H4 (cell line): ENCODE results near the gene ZFR2. TPM values are rescaled to one million over a fixed set of nuclear protein-coding genes. Genes with fewer than 3 reads are reported as not detected.
"Not testable (repeated sequence)": the region's sequence is repeated elsewhere in the genome, so short reads cannot be mapped to it uniquely, and the experiment has no call there.

Source experiments
- DNase-seq: peaks from one replicate; pipeline ENCODE4 v3.0.0-alpha.2; 2015; ENCODE audit warnings: low spot score
- total RNA-seq: library from RNA; depleted of rRNA; stranded (reverse); fragments of >200 nt; shearing (Covaris generic); gene quantifications from 2 replicates; pipeline ENCODE4 v1.2.3, GENCODE V29; 2014; rRNA removed

Gene ZFR2
- not detected in 2 replicates for total RNA-seq

- DNase-seq, result no peak
These were observed at the start of gene ZFR2 for GRCh38 chr19:3868770-3869456. Gene ZFR2, minus strand, starts transcription at chr19:3869038. Its CDS starts 21 bp downstream, at chr19:3869017.

GRCh38 chr19:3916033-3916432 is 47.2 kb upstream of the ZFR2 start:
- DNase-seq, result no peak

GRCh38 chr19:3914199-3914598 is 45.4 kb upstream of the ZFR2 start:
- DNase-seq, result no peak

GRCh38 chr19:3910105-3910504 is 41.3 kb upstream of the ZFR2 start:
- no peak for DNase-seq

- DNase-seq, result no peak
These were observed 39.6 kb upstream of the ZFR2 start for GRCh38 chr19:3908266-3909054.

- no peak for DNase-seq
These were observed 38.9 kb upstream of the ZFR2 start for GRCh38 chr19:3907626-3908265.

GRCh38 chr19:3904233-3904632 is 35.4 kb upstream of the ZFR2 start:
- DNase-seq, result no peak

- DNase-seq, result no peak
These were observed 33.6 kb upstream of the ZFR2 start for GRCh38 chr19:3902317-3902973.

GRCh38 chr19:3899531-3900294 is 30.9 kb upstream of the ZFR2 start:
- no peak for DNase-seq

GRCh38 chr19:3898426-3898825 is 29.6 kb upstream of the ZFR2 start:
- no peak for DNase-seq

GRCh38 chr19:3897936-3898335 is 29.1 kb upstream of the ZFR2 start:
- DNase-seq, result no peak

- DNase-seq, result no peak
These were observed 26.9 kb upstream of the ZFR2 start for GRCh38 chr19:3895788-3896187.

GRCh38 chr19:3894959-3895358 is 26.1 kb upstream of the ZFR2 start:
- DNase-seq, result not testable (repeated sequence)

- no peak for DNase-seq
These were observed 24.8 kb upstream of the ZFR2 start for GRCh38 chr19:3893509-3894179.

- DNase-seq, result no peak
These were observed 21.8 kb upstream of the ZFR2 start for GRCh38 chr19:3890591-3890990.

- DNase-seq, result no peak
These were observed 13.2 kb upstream of the ZFR2 start for GRCh38 chr19:3882041-3882384.

GRCh38 chr19:3881272-3882040 is 12.6 kb upstream of the ZFR2 start:
- no peak for DNase-seq

GRCh38 chr19:3880471-3881271 is 11.8 kb upstream of the ZFR2 start, which contains the start of gene ATCAY:
Gene ATCAY, plus strand, starts transcription at chr19:3880685. Its CDS starts 5,083 bp downstream, at chr19:3885768.
- DNase-seq, result no peak

GRCh38 chr19:3879656-3880055 is 10.8 kb upstream of the ZFR2 start:
- no peak for DNase-seq
